Right atrium auricular region (tissue), 2 donors: ENCODE results near the gene TTLL6. TPM values are rescaled to one million over a fixed set of nuclear protein-coding genes. Genes with fewer than 3 reads are reported as not detected.
"Not testable (repeated sequence)": the region's sequence is repeated elsewhere in the genome, so short reads cannot be mapped to it uniquely, and the experiment has no call there.

ENCODE experiments used
- DNase-seq: peaks from one replicate; pipeline ENCODE4 v3.0.0-alpha.2; 2019; ENCODE audit warnings: low spot score
- H3K27ac ChIP-seq, 2 donors: fragments of 200-600 bp; sonication (generic); 1 replicate in 1 of 2; 2 replicates in 1 of 2; pipeline ENCODE4 v1.5.1; 2016 to 2019
- H3K27me3 ChIP-seq, 2 donors: fragments of 200-600 bp; sonication (generic); one replicate each; pipeline versions ENCODE4 v1.5.1 to v1.6.0; 2017 to 2019
- H3K36me3 ChIP-seq: fragments of 200-600 bp; sonication (generic); one replicate; pipeline ENCODE4 v1.5.1; 2016
- H3K4me1 ChIP-seq, 2 donors: fragments of 200-600 bp; sonication (generic); one replicate each; pipeline versions ENCODE4 v1.5.1 to v1.6.0; 2017 to 2019
- H3K4me3 ChIP-seq, 2 donors: fragments of 200-600 bp; sonication (generic); 1 replicate in 1 of 2; 2 replicates in 1 of 2; pipeline ENCODE4 v1.5.1; 2017 to 2019; ENCODE audit warnings: mild to moderate bottlenecking in 1 of 2, moderate library complexity in 1 of 2
- H3K9me3 ChIP-seq, 2 donors: fragments of 200-600 bp; sonication (generic); one replicate each; pipeline ENCODE4 v1.5.1; 2019
- total RNA-seq, 2 donors: library from RNA; depleted of rRNA; stranded (reverse); fragments of >200 nt; gene quantifications; one replicate each; pipeline ENCODE4 v1.1.0, GENCODE V29; 2016
- TF ChIP-seq, protein P1 (sequence below), 2 donors: fragments of 200-600 bp; sonication (generic); IDR thresholded peaks; one replicate each; pipeline ENCODE4 v1.5.1; 2019; ENCODE audit warnings: antibody characterized with exemption in 2 of 2

Gene TTLL6
- total RNA-seq, 2 donors from 2014 or later, result not detected

DNA sequence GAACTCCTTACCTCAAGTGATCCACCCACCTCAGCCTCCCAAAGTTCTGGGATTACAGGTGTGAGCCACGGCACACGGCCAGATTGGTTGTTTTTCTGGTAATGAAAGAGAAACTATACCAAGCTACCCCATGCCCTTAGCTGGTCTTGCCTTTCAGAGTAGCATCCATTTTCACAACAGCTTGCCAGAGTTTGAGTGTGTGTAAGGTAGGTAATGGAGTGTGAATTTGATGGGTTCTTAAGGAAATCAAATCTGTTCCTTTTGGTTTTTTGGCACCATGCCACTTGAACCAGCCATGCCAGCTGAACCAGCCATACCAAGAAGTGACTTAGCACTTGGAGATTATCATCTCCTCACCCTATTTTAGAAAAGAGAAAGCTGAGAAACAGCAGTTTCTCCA lies 18.9 kb upstream of the TTLL6 start:
- DNase-seq, result no peak
- H3K9me3 ChIP-seq, result no peaks in the 10 kb centered on the region
- no peak overlapping the region for H3K4me3 ChIP-seq
- H3K27me3 ChIP-seq, result no peaks in the 10 kb centered on the region
- TF ChIP-seq, protein P1, sequence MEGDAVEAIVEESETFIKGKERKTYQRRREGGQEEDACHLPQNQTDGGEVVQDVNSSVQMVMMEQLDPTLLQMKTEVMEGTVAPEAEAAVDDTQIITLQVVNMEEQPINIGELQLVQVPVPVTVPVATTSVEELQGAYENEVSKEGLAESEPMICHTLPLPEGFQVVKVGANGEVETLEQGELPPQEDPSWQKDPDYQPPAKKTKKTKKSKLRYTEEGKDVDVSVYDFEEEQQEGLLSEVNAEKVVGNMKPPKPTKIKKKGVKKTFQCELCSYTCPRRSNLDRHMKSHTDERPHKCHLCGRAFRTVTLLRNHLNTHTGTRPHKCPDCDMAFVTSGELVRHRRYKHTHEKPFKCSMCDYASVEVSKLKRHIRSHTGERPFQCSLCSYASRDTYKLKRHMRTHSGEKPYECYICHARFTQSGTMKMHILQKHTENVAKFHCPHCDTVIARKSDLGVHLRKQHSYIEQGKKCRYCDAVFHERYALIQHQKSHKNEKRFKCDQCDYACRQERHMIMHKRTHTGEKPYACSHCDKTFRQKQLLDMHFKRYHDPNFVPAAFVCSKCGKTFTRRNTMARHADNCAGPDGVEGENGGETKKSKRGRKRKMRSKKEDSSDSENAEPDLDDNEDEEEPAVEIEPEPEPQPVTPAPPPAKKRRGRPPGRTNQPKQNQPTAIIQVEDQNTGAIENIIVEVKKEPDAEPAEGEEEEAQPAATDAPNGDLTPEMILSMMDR (IDR thresholded peaks at IDR 0.05), result no peak
- no peaks in the 10 kb centered on the region for H3K36me3 ChIP-seq
- peak overlapping the region; percentile 29 to 100 for H3K27ac ChIP-seq
- H3K4me1 ChIP-seq, result peaks cover 0 to 91% of the 10 kb centered on the region in 2 donors

DNA sequence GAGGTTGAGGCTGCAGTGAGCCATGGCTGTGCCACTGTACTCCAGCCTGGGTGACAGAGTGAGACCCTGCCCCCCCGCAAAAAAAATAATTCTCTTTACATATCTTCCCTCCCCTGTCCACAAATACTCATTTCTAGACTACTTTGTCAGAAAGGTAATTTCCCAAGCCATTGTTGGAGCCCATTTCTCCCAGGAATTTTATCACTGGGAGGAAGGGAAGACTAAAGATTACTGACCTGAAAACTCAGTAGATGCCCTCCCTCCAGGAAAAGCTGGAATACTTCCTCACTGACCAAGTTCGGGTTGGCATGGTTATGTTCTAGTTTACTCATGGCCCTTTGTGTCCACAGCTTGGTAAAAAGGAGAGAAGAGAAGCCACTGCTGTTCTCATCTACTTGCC lies 17.9 kb upstream of the TTLL6 start:
- DNase-seq, result no peak
- peak overlapping the region; percentile 99 to 100 for H3K27ac ChIP-seq
- H3K9me3 ChIP-seq, result no peaks in the 10 kb centered on the region
- TF ChIP-seq, protein P1 (IDR thresholded peaks at IDR 0.05), result no peak
- no peak overlapping the region for H3K4me3 ChIP-seq
- no peaks in the 10 kb centered on the region for H3K36me3 ChIP-seq
- H3K4me1 ChIP-seq, result peaks cover 0 to 84% of the 10 kb centered on the region in 2 donors
- no peaks in the 10 kb centered on the region for H3K27me3 ChIP-seq

DNA sequence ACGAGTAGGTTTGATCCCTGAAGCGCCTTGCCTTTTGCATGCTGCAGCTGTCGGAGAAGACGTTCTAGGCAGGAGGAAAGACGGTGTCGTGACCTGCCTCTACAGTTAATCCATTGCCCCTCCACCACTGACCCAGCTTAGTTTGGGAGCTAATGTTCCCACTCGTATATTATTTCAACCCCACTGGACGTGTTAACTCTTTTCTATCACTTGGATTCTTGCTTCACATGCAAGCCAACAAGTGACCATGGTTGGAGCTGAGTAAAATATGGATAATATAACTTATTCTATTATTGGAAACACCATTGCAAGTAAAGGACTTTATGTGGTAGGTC lies 14.5 kb upstream of the TTLL6 start:
- peaks cover 0 to 52% of the 10 kb centered on the region in 2 donors for H3K4me1 ChIP-seq
- no peaks in the 10 kb centered on the region for H3K27me3 ChIP-seq
- no peaks in the 10 kb centered on the region for H3K9me3 ChIP-seq
- no peak for DNase-seq
- TF ChIP-seq, protein P1 (IDR thresholded peaks at IDR 0.05), result no peak
- H3K27ac ChIP-seq, result peak overlapping the region; percentile 99 to 100
- peak overlapping the region; percentile 97 to 99 for H3K4me3 ChIP-seq
- H3K36me3 ChIP-seq, result no peaks in the 10 kb centered on the region

DNA sequence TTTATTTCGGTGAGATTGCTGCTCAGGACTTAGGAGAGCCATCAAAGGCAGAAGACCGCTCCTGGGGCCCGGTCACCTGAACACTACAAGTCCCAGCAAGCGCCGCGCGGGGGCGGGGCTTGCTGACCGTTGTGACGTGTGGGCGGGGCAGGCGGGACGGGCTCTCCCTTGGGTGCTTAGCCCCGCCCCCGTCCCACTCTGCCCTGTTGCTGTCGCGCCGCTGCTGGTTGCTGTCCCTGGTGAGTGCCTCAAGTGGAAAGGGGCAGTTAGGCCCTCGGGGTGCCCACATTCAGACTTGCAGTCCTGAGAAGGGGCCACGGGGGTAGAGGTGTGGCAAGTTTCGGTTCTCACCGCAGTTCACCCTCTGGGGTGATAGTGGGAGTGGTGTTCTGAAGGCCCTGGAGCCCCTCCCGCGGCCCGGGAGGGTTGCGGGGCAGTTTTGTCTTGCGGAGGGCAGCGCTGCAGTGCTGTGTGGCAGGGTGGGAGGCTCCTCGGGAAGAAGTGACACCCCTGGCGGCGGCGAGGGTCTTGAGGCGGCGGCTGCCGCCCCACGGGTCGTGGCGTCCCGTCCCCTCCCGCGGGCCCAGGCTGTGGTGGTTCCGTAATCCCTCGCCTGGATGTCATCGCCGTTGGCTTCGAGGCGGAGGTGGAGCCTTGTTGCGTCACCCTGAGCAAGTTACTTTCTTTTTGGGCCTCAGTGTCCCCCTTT lies 14.0 kb upstream of the TTLL6 start, which contains the start of gene CALCOCO2:
Gene CALCOCO2 (plus strand): TSS at position 196 of the 709 bp plus-strand sequence. CDS start 10,673 bp downstream, outside the sequence.
- TF ChIP-seq, protein P1 (IDR thresholded peaks at IDR 0.05), result peak in 1 of 2 donors; percentile 11
- peak within 1 kb of the TSS; percentile 97 to 99 for H3K4me3 ChIP-seq
- peaks cover 0 to 46% of the 10 kb centered on the region in 2 donors for H3K4me1 ChIP-seq
- H3K9me3 ChIP-seq, result no peaks in the 10 kb centered on the region
- no peaks in the 10 kb centered on the region for H3K36me3 ChIP-seq
- H3K27me3 ChIP-seq, result no peaks in the 10 kb centered on the region
- H3K27ac ChIP-seq, result peak within 1 kb of the TSS; percentile 99 to 100
- peak; percentile 97 for DNase-seq

DNA sequence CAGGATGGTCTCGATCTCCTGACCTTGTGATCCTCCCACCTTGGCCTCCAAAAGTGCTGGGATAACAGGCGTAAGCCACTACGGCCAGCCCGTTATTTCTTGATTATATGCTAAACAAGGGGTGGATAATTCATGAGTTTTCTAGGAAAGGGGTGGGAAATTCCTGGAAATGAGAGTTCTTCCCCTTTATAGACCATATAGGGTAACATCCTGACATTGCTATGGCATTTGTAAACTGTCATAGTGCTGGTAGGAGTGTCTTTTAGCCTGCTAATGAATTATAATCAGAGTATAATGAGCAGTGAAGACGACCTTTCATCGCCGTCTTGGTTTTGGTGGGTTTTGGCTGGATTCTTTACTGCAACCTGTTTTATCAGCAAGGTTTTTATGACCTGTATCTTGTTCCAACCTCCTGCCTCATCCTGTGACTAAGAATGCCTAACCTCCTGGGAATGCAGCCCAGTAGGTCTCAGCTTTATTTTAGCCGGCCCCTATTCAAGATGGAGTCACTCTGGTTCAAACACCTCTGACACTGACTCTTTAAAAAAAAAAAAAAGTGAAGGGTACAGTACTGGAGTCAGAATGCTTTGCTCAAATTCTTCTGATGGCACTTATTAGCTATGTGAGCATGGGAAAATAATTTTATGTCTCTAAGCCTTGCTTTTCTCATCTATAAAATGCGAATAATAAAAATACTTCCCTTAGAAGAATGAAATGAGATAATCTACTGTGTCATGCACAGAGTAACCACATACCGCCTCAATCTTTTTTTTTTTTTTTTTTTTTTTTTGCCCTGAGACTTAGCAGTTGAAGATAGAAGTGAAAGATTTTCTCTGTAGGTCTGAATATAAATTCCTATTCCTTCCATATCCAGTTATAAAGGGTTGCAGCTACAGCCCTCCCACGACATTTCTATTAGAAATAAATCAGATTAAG lies 8.7 kb upstream of the TTLL6 start:
- H3K4me3 ChIP-seq, result no peak overlapping the region
- no peaks in the 10 kb centered on the region for H3K27me3 ChIP-seq
- no peaks in the 10 kb centered on the region for H3K9me3 ChIP-seq

DNA sequence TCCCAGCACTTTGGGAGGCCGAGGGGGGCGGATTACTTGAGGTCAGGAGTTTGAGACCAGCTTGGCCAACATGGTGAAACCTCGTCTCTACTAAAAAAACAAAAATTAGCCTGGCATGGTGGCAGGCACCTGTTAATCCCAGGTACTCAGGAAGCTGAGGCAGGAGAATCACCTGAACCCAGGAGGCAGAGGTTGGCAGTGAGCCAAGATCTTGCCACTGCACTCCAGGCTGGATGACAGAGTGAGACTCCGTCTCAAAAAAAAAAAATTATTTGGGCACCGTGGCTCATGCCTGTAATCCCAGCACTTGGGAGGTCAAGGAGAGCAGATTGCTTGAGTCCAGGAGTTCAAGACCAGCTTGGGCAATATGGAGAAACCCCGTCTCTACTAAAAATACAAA lies 3.9 kb upstream of the TTLL6 start:
- DNase-seq, H3K9me3 ChIP-seq, H3K36me3 ChIP-seq, H3K4me3 ChIP-seq, H3K27ac ChIP-seq, H3K27me3 ChIP-seq: not testable (repeated sequence)
- H3K4me1 ChIP-seq, result peaks cover 0 to 13% of the 10 kb centered on the region in 2 donors

More for the DNA sequence above, 8.7 kb upstream of the TTLL6 start:
- no peaks in the 10 kb centered on the region for H3K36me3 ChIP-seq
- peaks cover 0 to 3% of the 10 kb centered on the region in 2 donors for H3K4me1 ChIP-seq
- no peak for DNase-seq
- TF ChIP-seq, protein P1 (IDR thresholded peaks at IDR 0.05), result no peak
- H3K27ac ChIP-seq, result no peak overlapping the region
